Fibroblast of lung (primary cell): Measurements from ENCODE around the gene NPM3.

Experiments
- CTCF ChIP-seq, 2 donors: IDR thresholded peaks in 1 of 2; conservative IDR thresholded peaks in 1 of 2; 1 replicate in 1 of 2; 2 replicates in 1 of 2; pipeline ENCODE4 v1.5.1; 2011 to 2012; ENCODE audit warnings: low read length in 2 of 2, control low read depth in 1 of 2, inconsistent platforms in 1 of 2, low read depth in 1 of 2, mild to moderate bottlenecking in 1 of 2
- EZH2 ChIP-seq: IDR thresholded peaks from 2 replicates; pipeline ENCODE4 v1.5.1; 2012; ENCODE audit warnings: low read length, control low read depth, mild to moderate bottlenecking; ENCODE audit errors: missing control alignments

GRCh38 chr10:101749047-101750016 lies 33.9 kb downstream of the NPM3 start:
- no peak for TF ChIP-seq CTCF (conservative IDR thresholded peaks at IDR 0.05 in 1 of 2, IDR thresholded peaks at IDR 0.05 in 1 of 2; ENCODE audit: low read depth in 1 of 2, low read length in 2 of 2)
- TF ChIP-seq EZH2: no peak
